B cell (primary cell): ENCODE results near the gene RINT1. TPM values are rescaled to one million over a fixed set of nuclear protein-coding genes. Genes with fewer than 3 reads are reported as not detected.

ENCODE experiments used
- ATAC-seq: fragments of 200-7000 bp; cut with Tn5 transposase; one replicate; pipeline ENCODE4 v1.10.0; 2021; ENCODE audit warnings: low read depth, mild to moderate bottlenecking, moderate number of reproducible peaks, moderate library complexity
- CTCF ChIA-PET: fragments of 350-600 bp; sonication (Branson Sonifier 250); formaldehyde crosslinking; loops from one replicate; lab custom pipeline; 2021; ENCODE audit warnings: antibody characterized with exemption, inconsistent platforms; lab: Charles Lee
- POLR2A ChIA-PET: fragments of 350-600 bp; sonication (Branson Sonifier 250); formaldehyde crosslinking; loops from one replicate; lab custom pipeline; 2021; ENCODE audit warnings: antibody characterized with exemption; lab: Charles Lee
- DNase-seq: peaks from one replicate; pipeline ENCODE4 v3.0.0; 2013
- H2AFZ ChIP-seq: 2 replicates; pipeline ENCODE4 v1.6.1; 2012; ENCODE audit warnings: mild to moderate bottlenecking, low read depth, low read length; ENCODE audit not compliant: insufficient read depth, poor library complexity, severe bottlenecking
- H3K27ac ChIP-seq, 2 donors: 1 replicate in 1 of 2; 2 replicates in 1 of 2; pipeline ENCODE4 v1.5.1; 2012 to 2013; ENCODE audit warnings: low read length in 2 of 2, mild to moderate bottlenecking in 2 of 2, moderate library complexity in 1 of 2
- H3K27me3 ChIP-seq, 4 experiments: fragments of 200-600 bp in 1 of 4; sonication (generic) in 1 of 4; replicated peaks in 1 of 4; 1 replicate in 2 of 4; 2 replicates in 2 of 4; pipeline versions ENCODE4 v1.6.1 to v1.7.0; 2013 to 2016; ENCODE audit warnings: low read length in 3 of 4, mild to moderate bottlenecking in 2 of 4, mixed read lengths in 1 of 4, moderate library complexity in 1 of 4; ENCODE audit not compliant: insufficient read depth in 4 of 4, control insufficient read depth in 3 of 4; ENCODE audit errors: control extremely low read depth in 1 of 4
- H3K36me3 ChIP-seq, 2 experiments: replicated peaks in 1 of 2; 1 replicate in 1 of 2; 2 replicates in 1 of 2; pipeline versions ENCODE4 v1.6.1 to v1.7.1; 2013; ENCODE audit warnings: low read length in 1 of 2; ENCODE audit not compliant: insufficient read depth in 2 of 2, control insufficient read depth in 1 of 2; ENCODE audit errors: control extremely low read depth in 1 of 2, extremely low read depth in 1 of 2
- H3K4me1 ChIP-seq, 2 donors: fragments of 200-600 bp in 1 of 2; sonication (generic) in 1 of 2; 1 replicate in 1 of 2; 2 replicates in 1 of 2; pipeline versions ENCODE4 v1.5.1 to v1.6.1; 2013 to 2017; ENCODE audit warnings: low read length in 2 of 2; ENCODE audit not compliant: control insufficient read depth in 2 of 2, insufficient read depth in 2 of 2
- H3K4me2 ChIP-seq: replicated peaks from 2 replicates; pipeline ENCODE3; 2012; ENCODE audit warnings: mild to moderate bottlenecking, low read depth, low read length; ENCODE audit not compliant: poor library complexity, severe bottlenecking
- H3K4me3 ChIP-seq, 5 experiments: fragments of 200-600 bp in 1 of 5; sonication (generic) in 1 of 5; 1 replicate in 3 of 5; 2 replicates in 2 of 5; pipeline versions ENCODE4 v1.5.1 to v1.7.0; 2011 to 2016; ENCODE audit warnings: low read length in 4 of 5, mild to moderate bottlenecking in 4 of 5, low read depth in 2 of 5, control low read depth in 1 of 5, moderate library complexity in 1 of 5; ENCODE audit not compliant: insufficient read depth in 1 of 5; ENCODE audit errors: control extremely low read depth in 1 of 5, extremely low read depth in 1 of 5
- H3K79me2 ChIP-seq: fragments of 200-600 bp; sonication (generic); one replicate; pipeline ENCODE4 v1.6.0; 2016; ENCODE audit warnings: low read length; ENCODE audit not compliant: control insufficient read depth, insufficient read depth
- H3K9ac ChIP-seq: fragments of 200-600 bp; sonication (generic); 2 replicates; pipeline ENCODE4 v1.6.1; 2017; ENCODE audit warnings: mild to moderate bottlenecking, low read length, moderate library complexity
- H3K9me3 ChIP-seq, 3 donors: one replicate each; pipeline versions ENCODE4 v1.6.1 to v1.7.1; 2013; ENCODE audit warnings: low read length in 2 of 3; ENCODE audit not compliant: control insufficient read depth in 2 of 3, insufficient read depth in 1 of 3; ENCODE audit errors: control extremely low read depth in 1 of 3
- H4K20me1 ChIP-seq: 2 replicates; pipeline ENCODE4 v1.6.0; 2012; ENCODE audit warnings: mild to moderate bottlenecking, low read length; ENCODE audit not compliant: insufficient read depth, control insufficient read depth, poor library complexity, severe bottlenecking
- H3K27ac Mint-ChIP-seq: one replicate; pipeline ENCODE4 v1.8.0; 2021; ENCODE audit warnings: mixed read lengths
- H3K27me3 Mint-ChIP-seq: one replicate; pipeline ENCODE4 v1.8.0; 2021; ENCODE audit warnings: mixed read lengths
- H3K4me1 Mint-ChIP-seq: one replicate; pipeline ENCODE4 v1.8.0; 2021; ENCODE audit warnings: mixed read lengths
- H3K4me3 Mint-ChIP-seq: one replicate; pipeline ENCODE4 v1.8.0; 2021; ENCODE audit warnings: mixed read lengths
- H3K9me3 Mint-ChIP-seq: one replicate; pipeline ENCODE4 v1.8.0; 2022; ENCODE audit warnings: mixed read lengths; ENCODE audit not compliant: insufficient read depth
- EZH2 ChIP-seq: IDR thresholded peaks from 2 replicates; pipeline ENCODE4 v1.6.1; 2012; ENCODE audit warnings: borderline replicate concordance, low read depth, mild to moderate bottlenecking, moderate library complexity, low read length; ENCODE audit not compliant: insufficient read depth, poor library complexity, severe bottlenecking
- WGBS: methylation state at CpG from one replicate; pipeline ENCODE4 v1.1.5; 2013; ENCODE audit warnings: missing lambda C conversion rate; ENCODE audit not compliant: insufficient coverage; 5-methylcytosine and 5-hydroxymethylcytosine counted together
- intact Hi-C: fragments of 100-400 bp; cut with micrococcal nuclease; formaldehyde crosslinking; loops from one replicate; pipeline ENCODE4 v1.10.0; 2022
- polyA plus RNA-seq: library from polyadenylated mRNA; depleted of rRNA; stranded (reverse); fragments of >200 nt; gene quantifications from 2 replicates; pipeline ENCODE4 v1.2.3, GENCODE V29; 2012
- total RNA-seq, 2 donors: library from RNA; stranded (reverse); fragments of 120-200 nt in 1 of 2; gene quantifications; 1 replicate in 1 of 2; 2 replicates in 1 of 2; pipeline versions ENCODE4 v1.2.3 to v1.2.4, GENCODE V29; 2013 to 2022
- TF ChIP-seq, protein P1 (sequence below): fragments of 200-600 bp; IDR thresholded peaks from one replicate; pipeline ENCODE4 v1.8.0; 2022; ENCODE audit warnings: antibody characterized with exemption, mild to moderate bottlenecking

RINT1 gene
- total and polyA plus RNA-seq, 2 donors (not counting 1 experiment from before 2014, with no cell fraction given) = 12.4 to 27.2 TPM

DNA sequence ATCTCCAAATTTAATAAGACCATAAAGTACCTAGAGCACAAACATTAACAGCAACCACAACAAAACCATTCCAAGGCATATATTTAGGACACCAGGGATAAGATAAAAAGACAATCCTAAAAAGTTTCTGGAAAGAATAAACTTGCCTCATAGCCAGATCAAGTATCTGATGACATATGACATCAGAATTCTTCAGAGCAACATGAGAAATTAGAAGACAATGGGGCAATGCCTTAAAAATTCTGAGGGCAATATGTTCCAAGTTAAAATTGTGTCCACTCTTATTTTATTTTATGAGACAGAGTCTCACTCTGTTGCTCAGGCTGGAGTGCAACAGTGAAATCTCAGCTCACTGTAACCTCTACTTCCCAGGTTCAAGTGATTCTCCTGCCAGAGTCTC is 46.5 kb downstream of the RINT1 start:
- no peak overlapping the region for H2AFZ ChIP-seq
- ATAC-seq (no peak), DNase-seq (no peak)
- H3K4me1 ChIP-seq = peaks cover 6 to 8% of the 10 kb centered on the region in 2 donors
- intact Hi-C loops = no loop called here
- Mint-ChIP-seq H3K4me1 (peaks cover 4% of the 10 kb centered on the region), H3K4me3 (no peak overlapping the region), H3K9me3 (no peaks in the 10 kb centered on the region), H3K27ac (no peak overlapping the region), H3K27me3 (peaks cover 13% of the 10 kb centered on the region)
- H3K4me2 ChIP-seq = no peak overlapping the region
- no peak overlapping the region for H3K9ac ChIP-seq
- no peaks in the 10 kb centered on the region for H4K20me1 ChIP-seq
- TF ChIP-seq, protein P1, sequence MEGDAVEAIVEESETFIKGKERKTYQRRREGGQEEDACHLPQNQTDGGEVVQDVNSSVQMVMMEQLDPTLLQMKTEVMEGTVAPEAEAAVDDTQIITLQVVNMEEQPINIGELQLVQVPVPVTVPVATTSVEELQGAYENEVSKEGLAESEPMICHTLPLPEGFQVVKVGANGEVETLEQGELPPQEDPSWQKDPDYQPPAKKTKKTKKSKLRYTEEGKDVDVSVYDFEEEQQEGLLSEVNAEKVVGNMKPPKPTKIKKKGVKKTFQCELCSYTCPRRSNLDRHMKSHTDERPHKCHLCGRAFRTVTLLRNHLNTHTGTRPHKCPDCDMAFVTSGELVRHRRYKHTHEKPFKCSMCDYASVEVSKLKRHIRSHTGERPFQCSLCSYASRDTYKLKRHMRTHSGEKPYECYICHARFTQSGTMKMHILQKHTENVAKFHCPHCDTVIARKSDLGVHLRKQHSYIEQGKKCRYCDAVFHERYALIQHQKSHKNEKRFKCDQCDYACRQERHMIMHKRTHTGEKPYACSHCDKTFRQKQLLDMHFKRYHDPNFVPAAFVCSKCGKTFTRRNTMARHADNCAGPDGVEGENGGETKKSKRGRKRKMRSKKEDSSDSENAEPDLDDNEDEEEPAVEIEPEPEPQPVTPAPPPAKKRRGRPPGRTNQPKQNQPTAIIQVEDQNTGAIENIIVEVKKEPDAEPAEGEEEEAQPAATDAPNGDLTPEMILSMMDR = no peak
- TF ChIP-seq EZH2 = no peak
- peaks cover 0 to 14% (median 0%) of the 10 kb centered on the region in 3 donors for H3K9me3 ChIP-seq
- H3K4me3 ChIP-seq = no peak overlapping the region
- no peak overlapping the region for H3K27ac ChIP-seq
- POLR2A ChIA-PET = no interaction called here
- peaks cover 0 to 9% (median 0%) of the 10 kb centered on the region in 4 experiments for H3K27me3 ChIP-seq
- CTCF ChIA-PET = interaction anchor here (0.6 to 1.4 kb wide), 2 partner anchors 46 to 1608 kb away, joined by 3 read pairs; partner anchors contain the start of gene RINT1
- no peaks in the 10 kb centered on the region for H3K79me2 ChIP-seq
- no peaks in the 10 kb centered on the region for H3K36me3 ChIP-seq

DNA sequence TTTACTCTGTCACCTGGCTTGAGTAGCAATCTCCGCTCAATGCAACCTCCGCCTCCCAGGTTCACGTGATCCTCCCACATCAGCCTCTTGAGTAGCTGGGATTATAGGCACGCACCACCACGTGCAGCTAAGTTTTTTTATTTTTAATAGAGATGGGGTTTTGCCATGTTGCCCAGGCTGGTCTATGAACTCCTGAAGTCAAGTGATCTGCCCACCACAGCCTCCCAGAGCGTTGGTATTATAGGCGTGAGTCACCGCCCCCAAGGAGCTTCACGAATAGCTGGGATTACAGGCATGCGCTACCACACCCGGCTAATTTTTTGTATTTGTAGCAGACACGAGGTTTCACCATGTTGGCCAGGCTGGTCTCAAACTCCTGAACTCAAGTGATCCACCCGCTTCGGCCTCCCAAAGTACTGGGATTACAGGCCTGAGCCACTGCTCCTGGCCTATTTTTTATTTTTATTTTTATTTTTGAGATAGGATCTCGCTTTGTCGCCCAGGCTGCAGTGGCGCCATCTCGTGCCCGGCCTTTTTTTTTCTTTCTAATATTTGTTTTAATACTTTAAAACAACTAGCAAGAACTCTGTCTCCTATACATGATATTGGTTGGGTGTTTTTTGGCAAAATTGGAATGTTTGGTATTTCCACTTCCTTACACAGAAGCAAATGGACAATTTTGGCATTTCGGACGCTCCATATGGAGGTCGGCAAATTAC is 48.2 kb downstream of the RINT1 start:
- Histone ChIP-seq H3K27ac (no peak overlapping the region), H4K20me1 (no peaks in the 10 kb centered on the region), H3K4me1 (peaks cover 6 to 8% of the 10 kb centered on the region in 2 donors), H3K36me3 (no peaks in the 10 kb centered on the region), H3K9me3 (peaks cover 0 to 19% (median 3%) of the 10 kb centered on the region in 3 donors), H3K4me2 (no peak overlapping the region), H3K79me2 (no peaks in the 10 kb centered on the region), H3K27me3 (peaks cover 0 to 9% (median 0%) of the 10 kb centered on the region in 4 experiments), H3K9ac (no peak overlapping the region), H2AFZ (no peak overlapping the region), H3K4me3 (no peak overlapping the region)
- H3K27me3 Mint-ChIP-seq = peaks cover 13% of the 10 kb centered on the region
- H3K9me3 Mint-ChIP-seq = no peaks in the 10 kb centered on the region
- TF ChIP-seq EZH2 = no peak
- TF ChIP-seq, protein P1 = no peak
- CTCF ChIA-PET = interaction anchor here (1.4 kb wide), 1 partner anchor 48 kb away, joined by 3 read pairs; the partner anchor contains the start of gene RINT1
- H3K27ac Mint-ChIP-seq = no peak overlapping the region
- ATAC-seq = no peak
- H3K4me3 Mint-ChIP-seq = peak overlapping the region; percentile 39
- intact Hi-C loops = no loop called here
- H3K4me1 Mint-ChIP-seq = peaks cover 4% of the 10 kb centered on the region
- POLR2A ChIA-PET = no interaction called here
- 96% methylated on average over 11 of the region's 22 CpGs for WGBS
- DNase-seq = no peak
